WTC11 (cell line): ENCODE results near the gene SUMO1.

Experiments
- CBFB ChIP-seq: sonication (generic); formaldehyde crosslinking; IDR thresholded peaks from 2 replicates; pipeline ENCODE4 v1.8.1; 2022; ENCODE audit warnings: mild to moderate bottlenecking, low read depth, missing genetic modification reagents
- JUN ChIP-seq: sonication (generic); formaldehyde crosslinking; IDR thresholded peaks from 2 replicates; pipeline ENCODE4 v1.8.0; 2023; ENCODE audit warnings: mild to moderate bottlenecking, missing genetic modification reagents
- SP1 ChIP-seq: sonication (generic); formaldehyde crosslinking; conservative IDR thresholded peaks from 2 replicates; pipeline ENCODE4 v1.8.1; 2022; ENCODE audit warnings: missing genetic modification reagents
- TF ChIP-seq, protein P1 (sequence below): fragments of 200-600 bp; IDR thresholded peaks from 2 replicates; pipeline ENCODE4 v1.8.0; 2022; ENCODE audit warnings: antibody characterized with exemption
- TF ChIP-seq, protein P2 (sequence below): fragments of 250-450 bp; sonication (Bioruptor Pico); IDR thresholded peaks from 2 replicates; pipeline ENCODE4 v1.9.0; 2021; ENCODE audit warnings: mild to moderate bottlenecking, borderline replicate concordance
- TF ChIP-seq, protein P3 (sequence below): sonication (generic); formaldehyde crosslinking; IDR thresholded peaks from 2 replicates; pipeline ENCODE4 v1.8.0; 2022; ENCODE audit warnings: mild to moderate bottlenecking, missing genetic modification reagents
- TF ChIP-seq, protein P4 (sequence below): sonication (generic); formaldehyde crosslinking; IDR thresholded peaks from 2 replicates; pipeline ENCODE4 v1.8.0; 2022; ENCODE audit warnings: mild to moderate bottlenecking, missing genetic modification reagents
- TF ChIP-seq, protein P5 (sequence below): fragments of 250-450 bp; sonication (Bioruptor Pico); IDR thresholded peaks from 2 replicates; pipeline ENCODE4 v1.9.0; 2021; ENCODE audit warnings: moderate library complexity, mild to moderate bottlenecking, inconsistent platforms, borderline replicate concordance
- TF ChIP-seq, protein P6 (sequence below): sonication (generic); formaldehyde crosslinking; IDR thresholded peaks from 2 replicates; pipeline ENCODE4 v1.8.0; 2022; ENCODE audit warnings: missing genetic modification reagents

DNA sequence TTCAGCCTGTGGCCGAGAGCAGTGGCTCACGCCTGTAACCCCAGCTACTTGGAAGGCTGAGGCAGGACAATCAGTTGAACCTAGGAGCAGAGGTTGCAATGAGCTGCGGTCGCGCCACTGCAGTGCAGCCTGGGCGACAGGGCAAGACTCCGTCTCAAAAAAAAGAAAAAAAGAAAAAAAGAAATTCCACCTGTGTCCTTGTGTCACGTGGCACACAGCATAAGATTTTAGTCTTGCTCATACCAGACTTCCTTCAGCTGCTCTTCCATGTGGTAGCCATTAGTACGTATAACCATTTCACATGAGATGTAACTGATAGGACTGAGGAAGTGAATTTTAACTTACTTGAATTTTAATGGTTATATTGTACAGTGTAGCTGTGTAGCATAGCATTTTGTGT, 31.2 kb upstream of the SUMO1 start:
- TF ChIP-seq, protein P1, sequence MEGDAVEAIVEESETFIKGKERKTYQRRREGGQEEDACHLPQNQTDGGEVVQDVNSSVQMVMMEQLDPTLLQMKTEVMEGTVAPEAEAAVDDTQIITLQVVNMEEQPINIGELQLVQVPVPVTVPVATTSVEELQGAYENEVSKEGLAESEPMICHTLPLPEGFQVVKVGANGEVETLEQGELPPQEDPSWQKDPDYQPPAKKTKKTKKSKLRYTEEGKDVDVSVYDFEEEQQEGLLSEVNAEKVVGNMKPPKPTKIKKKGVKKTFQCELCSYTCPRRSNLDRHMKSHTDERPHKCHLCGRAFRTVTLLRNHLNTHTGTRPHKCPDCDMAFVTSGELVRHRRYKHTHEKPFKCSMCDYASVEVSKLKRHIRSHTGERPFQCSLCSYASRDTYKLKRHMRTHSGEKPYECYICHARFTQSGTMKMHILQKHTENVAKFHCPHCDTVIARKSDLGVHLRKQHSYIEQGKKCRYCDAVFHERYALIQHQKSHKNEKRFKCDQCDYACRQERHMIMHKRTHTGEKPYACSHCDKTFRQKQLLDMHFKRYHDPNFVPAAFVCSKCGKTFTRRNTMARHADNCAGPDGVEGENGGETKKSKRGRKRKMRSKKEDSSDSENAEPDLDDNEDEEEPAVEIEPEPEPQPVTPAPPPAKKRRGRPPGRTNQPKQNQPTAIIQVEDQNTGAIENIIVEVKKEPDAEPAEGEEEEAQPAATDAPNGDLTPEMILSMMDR: no peak
- TF ChIP-seq JUN (CRISPR knock-in tag): no peak
- TF ChIP-seq, protein P2, sequence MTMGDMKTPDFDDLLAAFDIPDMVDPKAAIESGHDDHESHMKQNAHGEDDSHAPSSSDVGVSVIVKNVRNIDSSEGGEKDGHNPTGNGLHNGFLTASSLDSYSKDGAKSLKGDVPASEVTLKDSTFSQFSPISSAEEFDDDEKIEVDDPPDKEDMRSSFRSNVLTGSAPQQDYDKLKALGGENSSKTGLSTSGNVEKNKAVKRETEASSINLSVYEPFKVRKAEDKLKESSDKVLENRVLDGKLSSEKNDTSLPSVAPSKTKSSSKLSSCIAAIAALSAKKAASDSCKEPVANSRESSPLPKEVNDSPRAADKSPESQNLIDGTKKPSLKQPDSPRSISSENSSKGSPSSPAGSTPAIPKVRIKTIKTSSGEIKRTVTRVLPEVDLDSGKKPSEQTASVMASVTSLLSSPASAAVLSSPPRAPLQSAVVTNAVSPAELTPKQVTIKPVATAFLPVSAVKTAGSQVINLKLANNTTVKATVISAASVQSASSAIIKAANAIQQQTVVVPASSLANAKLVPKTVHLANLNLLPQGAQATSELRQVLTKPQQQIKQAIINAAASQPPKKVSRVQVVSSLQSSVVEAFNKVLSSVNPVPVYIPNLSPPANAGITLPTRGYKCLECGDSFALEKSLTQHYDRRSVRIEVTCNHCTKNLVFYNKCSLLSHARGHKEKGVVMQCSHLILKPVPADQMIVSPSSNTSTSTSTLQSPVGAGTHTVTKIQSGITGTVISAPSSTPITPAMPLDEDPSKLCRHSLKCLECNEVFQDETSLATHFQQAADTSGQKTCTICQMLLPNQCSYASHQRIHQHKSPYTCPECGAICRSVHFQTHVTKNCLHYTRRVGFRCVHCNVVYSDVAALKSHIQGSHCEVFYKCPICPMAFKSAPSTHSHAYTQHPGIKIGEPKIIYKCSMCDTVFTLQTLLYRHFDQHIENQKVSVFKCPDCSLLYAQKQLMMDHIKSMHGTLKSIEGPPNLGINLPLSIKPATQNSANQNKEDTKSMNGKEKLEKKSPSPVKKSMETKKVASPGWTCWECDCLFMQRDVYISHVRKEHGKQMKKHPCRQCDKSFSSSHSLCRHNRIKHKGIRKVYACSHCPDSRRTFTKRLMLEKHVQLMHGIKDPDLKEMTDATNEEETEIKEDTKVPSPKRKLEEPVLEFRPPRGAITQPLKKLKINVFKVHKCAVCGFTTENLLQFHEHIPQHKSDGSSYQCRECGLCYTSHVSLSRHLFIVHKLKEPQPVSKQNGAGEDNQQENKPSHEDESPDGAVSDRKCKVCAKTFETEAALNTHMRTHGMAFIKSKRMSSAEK (CRISPR knock-in tag): no peak
- no peak for TF ChIP-seq CBFB (CRISPR knock-in tag)
- TF ChIP-seq, protein P3, sequence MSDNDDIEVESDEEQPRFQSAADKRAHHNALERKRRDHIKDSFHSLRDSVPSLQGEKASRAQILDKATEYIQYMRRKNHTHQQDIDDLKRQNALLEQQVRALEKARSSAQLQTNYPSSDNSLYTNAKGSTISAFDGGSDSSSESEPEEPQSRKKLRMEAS (CRISPR knock-in tag): no peak
- TF ChIP-seq, protein P4, sequence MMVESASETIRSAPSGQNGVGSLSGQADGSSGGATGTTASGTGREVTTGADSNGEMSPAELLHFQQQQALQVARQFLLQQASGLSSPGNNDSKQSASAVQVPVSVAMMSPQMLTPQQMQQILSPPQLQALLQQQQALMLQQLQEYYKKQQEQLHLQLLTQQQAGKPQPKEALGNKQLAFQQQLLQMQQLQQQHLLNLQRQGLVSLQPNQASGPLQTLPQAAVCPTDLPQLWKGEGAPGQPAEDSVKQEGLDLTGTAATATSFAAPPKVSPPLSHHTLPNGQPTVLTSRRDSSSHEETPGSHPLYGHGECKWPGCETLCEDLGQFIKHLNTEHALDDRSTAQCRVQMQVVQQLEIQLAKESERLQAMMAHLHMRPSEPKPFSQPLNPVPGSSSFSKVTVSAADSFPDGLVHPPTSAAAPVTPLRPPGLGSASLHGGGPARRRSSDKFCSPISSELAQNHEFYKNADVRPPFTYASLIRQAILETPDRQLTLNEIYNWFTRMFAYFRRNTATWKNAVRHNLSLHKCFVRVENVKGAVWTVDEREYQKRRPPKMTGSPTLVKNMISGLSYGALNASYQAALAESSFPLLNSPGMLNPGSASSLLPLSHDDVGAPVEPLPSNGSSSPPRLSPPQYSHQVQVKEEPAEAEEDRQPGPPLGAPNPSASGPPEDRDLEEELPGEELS (CRISPR knock-in tag): no peak
- TF ChIP-seq, protein P5, sequence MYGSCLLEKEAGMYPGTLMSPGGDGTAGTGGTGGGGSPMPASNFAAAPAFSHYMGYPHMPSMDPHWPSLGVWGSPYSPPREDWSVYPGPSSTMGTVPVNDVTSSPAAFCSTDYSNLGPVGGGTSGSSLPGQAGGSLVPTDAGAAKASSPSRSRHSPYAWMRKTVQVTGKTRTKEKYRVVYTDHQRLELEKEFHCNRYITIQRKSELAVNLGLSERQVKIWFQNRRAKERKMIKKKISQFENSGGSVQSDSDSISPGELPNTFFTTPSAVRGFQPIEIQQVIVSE (CRISPR knock-in tag): no peak
- TF ChIP-seq, protein P6, sequence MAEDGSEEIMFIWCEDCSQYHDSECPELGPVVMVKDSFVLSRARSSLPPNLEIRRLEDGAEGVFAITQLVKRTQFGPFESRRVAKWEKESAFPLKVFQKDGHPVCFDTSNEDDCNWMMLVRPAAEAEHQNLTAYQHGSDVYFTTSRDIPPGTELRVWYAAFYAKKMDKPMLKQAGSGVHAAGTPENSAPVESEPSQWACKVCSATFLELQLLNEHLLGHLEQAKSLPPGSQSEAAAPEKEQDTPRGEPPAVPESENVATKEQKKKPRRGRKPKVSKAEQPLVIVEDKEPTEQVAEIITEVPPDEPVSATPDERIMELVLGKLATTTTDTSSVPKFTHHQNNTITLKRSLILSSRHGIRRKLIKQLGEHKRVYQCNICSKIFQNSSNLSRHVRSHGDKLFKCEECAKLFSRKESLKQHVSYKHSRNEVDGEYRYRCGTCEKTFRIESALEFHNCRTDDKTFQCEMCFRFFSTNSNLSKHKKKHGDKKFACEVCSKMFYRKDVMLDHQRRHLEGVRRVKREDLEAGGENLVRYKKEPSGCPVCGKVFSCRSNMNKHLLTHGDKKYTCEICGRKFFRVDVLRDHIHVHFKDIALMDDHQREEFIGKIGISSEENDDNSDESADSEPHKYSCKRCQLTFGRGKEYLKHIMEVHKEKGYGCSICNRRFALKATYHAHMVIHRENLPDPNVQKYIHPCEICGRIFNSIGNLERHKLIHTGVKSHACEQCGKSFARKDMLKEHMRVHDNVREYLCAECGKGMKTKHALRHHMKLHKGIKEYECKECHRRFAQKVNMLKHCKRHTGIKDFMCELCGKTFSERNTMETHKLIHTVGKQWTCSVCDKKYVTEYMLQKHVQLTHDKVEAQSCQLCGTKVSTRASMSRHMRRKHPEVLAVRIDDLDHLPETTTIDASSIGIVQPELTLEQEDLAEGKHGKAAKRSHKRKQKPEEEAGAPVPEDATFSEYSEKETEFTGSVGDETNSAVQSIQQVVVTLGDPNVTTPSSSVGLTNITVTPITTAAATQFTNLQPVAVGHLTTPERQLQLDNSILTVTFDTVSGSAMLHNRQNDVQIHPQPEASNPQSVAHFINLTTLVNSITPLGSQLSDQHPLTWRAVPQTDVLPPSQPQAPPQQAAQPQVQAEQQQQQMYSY (CRISPR knock-in tag): no peak
- no peak for TF ChIP-seq SP1
